ENCODE measurements around the gene LRP10.

GRCh38 chr14:22884076-22884737, 12.7 kb downstream of the LRP10 start:
- TF ChIP-seq CTCF (IDR thresholded peaks at IDR 0.05), result no peak
- TF ChIP-seq ZFX (IDR thresholded peaks at IDR 0.05; ENCODE audit: borderline replicate concordance), result no peak
